HCT116 (cell line): ENCODE data around the gene CAPN13. TPM values are rescaled to one million over a fixed set of nuclear protein-coding genes. Genes with fewer than 3 reads are reported as not detected.

Experiments
- ATAC-seq: fragments of 200-7000 bp; cut with Tn5 transposase; 2 replicates; pipeline ENCODE4 v1.9.1; 2020; ENCODE audit warnings: mild to moderate bottlenecking, moderate library complexity
- BruUV-seq: library from RNA; stranded (reverse); fragments of 400-500 nt; replicated peaks from 2 replicates; lab custom pipeline; 2021; lab: Mats Ljungman, UMichigan
- CTCF ChIA-PET: fragments of 300-600 bp; sonication (Branson Sonifier 250); formaldehyde crosslinking; loops from one replicate; lab custom pipeline; 2021; ENCODE audit warnings: antibody characterized with exemption; lab: Charles Lee
- POLR2A ChIA-PET: fragments of 300-600, 350-600 bp; sonication (Branson Sonifier 250); formaldehyde crosslinking; loops from one replicate; lab custom pipeline; 2021; ENCODE audit warnings: antibody characterized with exemption; lab: Charles Lee
- RAD21 ChIA-PET, 2 experiments: fragments of 300-600 bp; sonication (Branson Sonifier 250); formaldehyde crosslinking; loops; one replicate each; lab custom pipeline; 2023; ENCODE audit warnings: low total read pairs in 2 of 2; ENCODE audit not compliant: uncharacterized antibody in 2 of 2, unreplicated experiment in 2 of 2, low non-redundant PET in 1 of 2; lab: Charles Lee
- DNase-seq: peaks from one replicate; pipeline ENCODE4 v3.0.0-alpha.2; 2010; ENCODE audit warnings: low read depth, low spot score
- H2AFZ ChIP-seq: fragments of 200-600 bp; shearing (Covaris generic), sonication (generic); 2 replicates; pipeline ENCODE4 v1.6.1; 2017; ENCODE audit warnings: low read depth, mixed run types, mixed read lengths, antibody characterized with exemption, low read length; ENCODE audit not compliant: poor library complexity, severe bottlenecking
- H3K27ac ChIP-seq: 2 replicates; pipeline ENCODE4 v1.5.1; 2012; ENCODE audit warnings: low read depth, low read length
- H3K27me3 ChIP-seq: fragments of 200-600 bp; sonication (generic); 2 replicates; pipeline ENCODE4 v1.6.1; 2016; ENCODE audit warnings: mixed run types, low read length, mixed read lengths; ENCODE audit not compliant: insufficient read depth
- H3K36me3 ChIP-seq, 2 experiments: fragments of 200-500 bp in 1 of 2; fragments of 200-600 bp in 1 of 2; sonication (Bioruptor generic) in 1 of 2; sonication (generic) in 1 of 2; 2 replicates each; pipeline versions ENCODE4 v1.5.1 to v1.6.1; 2014 to 2016; ENCODE audit warnings: low read length in 2 of 2, inconsistent platforms in 1 of 2, mixed read lengths in 1 of 2, mixed run types in 1 of 2; ENCODE audit not compliant: insufficient read depth in 2 of 2, control insufficient read depth in 1 of 2
- H3K4me1 ChIP-seq, 2 experiments: fragments of 200-600 bp in 1 of 2; sonication (generic) in 1 of 2; 2 replicates each; pipeline versions ENCODE4 v1.5.1 to v1.6.1; 2012 to 2017; ENCODE audit warnings: low read length in 2 of 2, inconsistent platforms in 1 of 2, mild to moderate bottlenecking in 1 of 2, mixed read lengths in 1 of 2, mixed run types in 1 of 2, moderate library complexity in 1 of 2; ENCODE audit not compliant: insufficient read depth in 2 of 2, control insufficient read depth in 1 of 2
- H3K4me2 ChIP-seq: fragments of 200-600 bp; sonication (generic); 2 replicates; pipeline ENCODE4 v1.6.1; 2017; ENCODE audit warnings: mixed run types, low read length, mixed read lengths
- H3K4me3 ChIP-seq, 2 experiments: fragments of 200-600 bp in 1 of 2; sonication (generic) in 1 of 2; replicated peaks in 1 of 2; 2 replicates each; pipeline ENCODE4 v1.5.1; 2011 to 2016; ENCODE audit warnings: low read length in 2 of 2, control low read depth in 1 of 2, low read depth in 1 of 2, mild to moderate bottlenecking in 1 of 2, mixed read lengths in 1 of 2, mixed run types in 1 of 2
- H3K79me2 ChIP-seq: fragments of 200-600 bp; sonication (generic); 2 replicates; pipeline ENCODE4 v1.6.1; 2017; ENCODE audit warnings: mild to moderate bottlenecking, mixed run types, low read length, moderate library complexity, mixed read lengths; ENCODE audit not compliant: insufficient read depth
- H3K9ac ChIP-seq: fragments of 200-600 bp; sonication (generic); 2 replicates; pipeline ENCODE4 v1.6.1; 2016; ENCODE audit warnings: low read length, mixed read lengths
- H3K9me2 ChIP-seq: fragments of 200-600 bp; sonication (generic), shearing (Covaris generic); 2 replicates; pipeline ENCODE4 v1.6.1; 2017; ENCODE audit warnings: mixed run types, mild to moderate bottlenecking, moderate library complexity; ENCODE audit not compliant: insufficient read depth
- H3K9me3 ChIP-seq, 2 experiments: fragments of 200-500 bp in 1 of 2; fragments of 200-600 bp in 1 of 2; sonication (Bioruptor generic) in 1 of 2; sonication (generic) in 1 of 2; 2 replicates each; pipeline ENCODE4 v1.6.1; 2014 to 2017; ENCODE audit warnings: low read length in 2 of 2, mixed read lengths in 2 of 2, inconsistent platforms in 1 of 2, low read depth in 1 of 2, mild to moderate bottlenecking in 1 of 2, mixed run types in 1 of 2, moderate library complexity in 1 of 2; ENCODE audit not compliant: control insufficient read depth in 1 of 2, insufficient read depth in 1 of 2
- H4K20me1 ChIP-seq: fragments of 200-600 bp; sonication (generic), shearing (Covaris generic); 2 replicates; pipeline ENCODE4 v1.6.1; 2017; ENCODE audit warnings: mixed run types, mild to moderate bottlenecking, moderate library complexity; ENCODE audit not compliant: insufficient read depth
- ATF3 ChIP-seq: IDR thresholded peaks from 2 replicates; pipeline ENCODE4 v1.6.1; 2012
- CTCF ChIP-seq, 3 experiments: fragments of 200-600 bp in 1 of 3; sonication (generic) in 1 of 3; IDR thresholded peaks in 2 of 3; conservative IDR thresholded peaks in 1 of 3; 2 replicates each; pipeline ENCODE4 v1.5.1; 2012 to 2017; ENCODE audit warnings: low read depth in 2 of 3, low read length in 2 of 3, antibody characterized with exemption in 1 of 3, borderline replicate concordance in 1 of 3, control low read depth in 1 of 3, mild to moderate bottlenecking in 1 of 3, mixed read lengths in 1 of 3, mixed run types in 1 of 3, moderate library complexity in 1 of 3; ENCODE audit not compliant: insufficient read depth in 1 of 3
- ELF1 ChIP-seq: IDR thresholded peaks from 2 replicates; pipeline ENCODE4 v1.6.1; 2012; ENCODE audit warnings: low read depth, borderline replicate concordance
- EZH2phosphoT487 ChIP-seq: fragments of 200-600 bp; IDR thresholded peaks from 2 replicates; pipeline ENCODE4 v1.6.1; 2018; ENCODE audit warnings: antibody characterized with exemption, borderline replicate concordance
- FOSL1 ChIP-seq: IDR thresholded peaks from 2 replicates; pipeline ENCODE4 v1.6.1; 2012; ENCODE audit warnings: low read depth
- MAX ChIP-seq: IDR thresholded peaks from 2 replicates; pipeline ENCODE4 v1.6.1; 2012
- POLR2A ChIP-seq: IDR thresholded peaks from 2 replicates; pipeline ENCODE4 v1.7.0; 2011; ENCODE audit warnings: borderline replicate concordance; ENCODE audit not compliant: insufficient read depth, insufficient read length; ENCODE audit errors: extremely low read depth
- RAD21 ChIP-seq: IDR thresholded peaks from 2 replicates; pipeline ENCODE4 v1.6.1; 2012; ENCODE audit warnings: low read depth, mild to moderate bottlenecking
- SP1 ChIP-seq: IDR thresholded peaks from 2 replicates; pipeline ENCODE4 v1.6.1; 2012; ENCODE audit warnings: low read depth
- SRF ChIP-seq: IDR thresholded peaks from 2 replicates; pipeline ENCODE4 v1.6.1; 2012; ENCODE audit warnings: low read depth
- TCF7L2 ChIP-seq: IDR thresholded peaks from 2 replicates; pipeline ENCODE4 v1.7.0; 2011; ENCODE audit warnings: borderline replicate concordance, inconsistent platforms; ENCODE audit not compliant: insufficient read depth, insufficient read length; ENCODE audit errors: extremely low read depth
- YY1 ChIP-seq: IDR thresholded peaks from 2 replicates; pipeline ENCODE4 v1.6.1; 2011; ENCODE audit warnings: low read length, low read depth, moderate library complexity, mild to moderate bottlenecking; ENCODE audit not compliant: insufficient replicate concordance; ENCODE audit errors: extremely low read depth
- ZNF274 ChIP-seq: fragments of 200-500 bp; sonication (Bioruptor generic); IDR thresholded peaks from 2 replicates; pipeline ENCODE4 v1.6.1; 2014; ENCODE audit warnings: mild to moderate bottlenecking, low read depth, low read length, inconsistent platforms
- intact Hi-C: fragments of 100-400 bp; cut with micrococcal nuclease; formaldehyde crosslinking; loops from 2 replicates; pipeline ENCODE4 v1.10.0; 2022
- total RNA-seq: library from RNA; stranded (reverse); gene quantifications from one replicate; pipeline ENCODE4 v1.2.1, GENCODE V29; 2021; ENCODE audit not compliant: unreplicated experiment
- TF ChIP-seq, protein P1 (sequence below): IDR thresholded peaks from 2 replicates; pipeline ENCODE4 v1.6.1; 2012; ENCODE audit warnings: low read depth

Gene CAPN13
- total RNA-seq, 1 experiment from 2014 or later = 0.25 TPM

DNA sequence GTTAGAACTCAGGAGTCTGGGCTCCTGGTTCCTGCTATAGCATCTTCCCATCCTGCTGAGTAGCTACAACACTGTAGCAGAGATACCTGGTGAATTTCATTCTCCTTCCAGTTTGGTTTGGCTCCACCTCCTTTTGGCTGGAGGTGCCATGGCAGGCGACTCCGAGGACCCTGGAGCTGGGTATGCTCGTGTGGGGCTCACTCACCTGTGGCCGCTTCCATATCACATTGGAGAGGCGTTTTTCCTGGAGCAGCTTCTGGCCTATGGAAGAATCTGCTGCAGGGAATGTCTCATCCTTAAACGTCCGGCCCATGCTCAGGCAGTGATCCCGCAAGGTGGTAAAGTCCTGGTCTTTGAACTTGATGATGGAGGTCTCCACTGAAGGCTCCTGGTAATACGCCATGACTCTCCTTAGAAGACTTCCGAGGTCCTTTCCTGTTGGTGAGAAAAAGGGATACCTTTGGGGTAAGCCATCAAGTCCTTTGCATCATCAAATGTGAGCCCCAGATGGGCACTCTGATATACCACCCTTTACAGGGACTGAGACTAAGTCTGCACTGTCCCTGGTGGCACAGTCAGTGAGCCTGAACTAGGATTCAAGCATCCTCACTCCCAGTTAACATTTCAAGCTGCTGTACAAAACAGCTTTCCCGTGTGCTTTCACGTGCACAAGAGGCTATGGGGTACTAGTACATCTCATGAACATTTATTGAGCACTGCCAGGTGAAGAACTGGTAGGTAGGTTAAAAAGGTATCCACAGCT lies 20.1 kb downstream of the CAPN13 start:
- ChIA-PET CTCF (no interaction called here), POLR2A (no interaction called here), RAD21 (no interaction called here)
- Histone ChIP-seq H3K4me3 (no peak overlapping the region), H3K9me2 (no peaks in the 10 kb centered on the region), H3K27me3 (peaks cover 28% of the 10 kb centered on the region), H3K9ac (no peak overlapping the region), H3K36me3 (no peaks in the 10 kb centered on the region), H4K20me1 (no peaks in the 10 kb centered on the region), H3K9me3 (no peaks in the 10 kb centered on the region), H3K4me1 (no peaks in the 10 kb centered on the region), H2AFZ (no peak overlapping the region), H3K4me2 (no peak overlapping the region), H3K27ac (no peak overlapping the region), H3K79me2 (no peaks in the 10 kb centered on the region)
- intact Hi-C loops = no loop called here
- TF ChIP-seq YY1 = no peak
- no peak for TF ChIP-seq EZH2phosphoT487
- TF ChIP-seq FOSL1 = no peak
- TF ChIP-seq MAX = no peak
- no peak for TF ChIP-seq RAD21
- BruUV-seq = no TSS peak
- DNase-seq (no peak), ATAC-seq (no peak)

GRCh38 chr2:30784682-30785081 lies 22.6 kb downstream of the CAPN13 start:
- BruUV-seq = no TSS peak
- Histone ChIP-seq H3K9me3 (no peaks in the 10 kb centered on the region), H3K27me3 (peaks cover 21% of the 10 kb centered on the region), H3K36me3 (no peaks in the 10 kb centered on the region), H3K4me1 (no peaks in the 10 kb centered on the region), H3K9ac (no peak overlapping the region), H3K4me2 (no peak overlapping the region), H3K4me3 (no peak overlapping the region), H3K79me2 (no peaks in the 10 kb centered on the region), H3K27ac (no peak overlapping the region), H2AFZ (no peak overlapping the region), H4K20me1 (no peaks in the 10 kb centered on the region; the same call in 1 of the 2 replicates), H3K9me2 (no peaks in the 10 kb centered on the region)
- ChIA-PET CTCF (no interaction called here), RAD21 (no interaction called here), POLR2A (no interaction called here)
- ATAC-seq = no peak
- no peak for DNase-seq
- intact Hi-C loops = no loop called here
- no peak for TF ChIP-seq EZH2phosphoT487
- no peak for TF ChIP-seq TCF7L2
- no peak for TF ChIP-seq CTCF (IDR thresholded peaks at IDR 0.05 in 2 of 3, conservative IDR thresholded peaks at IDR 0.05 in 1 of 3; ENCODE audit: borderline replicate concordance in 1 of 3, insufficient read depth in 1 of 3, low read depth in 2 of 3, low read length in 2 of 3)
- TF ChIP-seq SP1 = no peak
- TF ChIP-seq, protein P1, sequence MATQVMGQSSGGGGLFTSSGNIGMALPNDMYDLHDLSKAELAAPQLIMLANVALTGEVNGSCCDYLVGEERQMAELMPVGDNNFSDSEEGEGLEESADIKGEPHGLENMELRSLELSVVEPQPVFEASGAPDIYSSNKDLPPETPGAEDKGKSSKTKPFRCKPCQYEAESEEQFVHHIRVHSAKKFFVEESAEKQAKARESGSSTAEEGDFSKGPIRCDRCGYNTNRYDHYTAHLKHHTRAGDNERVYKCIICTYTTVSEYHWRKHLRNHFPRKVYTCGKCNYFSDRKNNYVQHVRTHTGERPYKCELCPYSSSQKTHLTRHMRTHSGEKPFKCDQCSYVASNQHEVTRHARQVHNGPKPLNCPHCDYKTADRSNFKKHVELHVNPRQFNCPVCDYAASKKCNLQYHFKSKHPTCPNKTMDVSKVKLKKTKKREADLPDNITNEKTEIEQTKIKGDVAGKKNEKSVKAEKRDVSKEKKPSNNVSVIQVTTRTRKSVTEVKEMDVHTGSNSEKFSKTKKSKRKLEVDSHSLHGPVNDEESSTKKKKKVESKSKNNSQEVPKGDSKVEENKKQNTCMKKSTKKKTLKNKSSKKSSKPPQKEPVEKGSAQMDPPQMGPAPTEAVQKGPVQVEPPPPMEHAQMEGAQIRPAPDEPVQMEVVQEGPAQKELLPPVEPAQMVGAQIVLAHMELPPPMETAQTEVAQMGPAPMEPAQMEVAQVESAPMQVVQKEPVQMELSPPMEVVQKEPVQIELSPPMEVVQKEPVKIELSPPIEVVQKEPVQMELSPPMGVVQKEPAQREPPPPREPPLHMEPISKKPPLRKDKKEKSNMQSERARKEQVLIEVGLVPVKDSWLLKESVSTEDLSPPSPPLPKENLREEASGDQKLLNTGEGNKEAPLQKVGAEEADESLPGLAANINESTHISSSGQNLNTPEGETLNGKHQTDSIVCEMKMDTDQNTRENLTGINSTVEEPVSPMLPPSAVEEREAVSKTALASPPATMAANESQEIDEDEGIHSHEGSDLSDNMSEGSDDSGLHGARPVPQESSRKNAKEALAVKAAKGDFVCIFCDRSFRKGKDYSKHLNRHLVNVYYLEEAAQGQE = no peak
- no peak for TF ChIP-seq SRF
- TF ChIP-seq ELF1 = no peak
- TF ChIP-seq POLR2A = no peak
- no peak for TF ChIP-seq ATF3
- TF ChIP-seq ZNF274 = no peak
